ENCODE results near the gene LTBP4. TPM values are rescaled to one million over a fixed set of nuclear protein-coding genes. Genes with fewer than 3 reads are reported as not detected.
A peak's percentile ranks its signal among the peaks of the same experiment; 100 is the strongest.

LTBP4 gene
- total and polyA plus RNA-seq, 2 experiments from 2014 or later, result 50.2 to 163 TPM

GRCh38 chr19:40607311-40608239 lies 6.4 kb downstream of the LTBP4 start:
- no peaks in the 10 kb centered on the region for H3K36me3 ChIP-seq (replicated peaks; ENCODE audit: insufficient read depth, low read depth)
- H3K4me2 ChIP-seq, result no peak overlapping the region
- no peaks in the 10 kb centered on the region for H4K20me1 ChIP-seq (ENCODE audit: insufficient read depth, poor library complexity, severe bottlenecking)
- H3K27ac ChIP-seq, result no peak overlapping the region
- no peaks in the 10 kb centered on the region for H3K79me2 ChIP-seq
- H3K27me3 ChIP-seq, result no peaks in the 10 kb centered on the region
- H3K9me2 ChIP-seq (replicated peaks; ENCODE audit: insufficient read depth), result no peaks in the 10 kb centered on the region
- no peak overlapping the region for H3K4me3 ChIP-seq
- H3K9me3 ChIP-seq (ENCODE audit: low read depth), result no peaks in the 10 kb centered on the region
- no peak for DNase-seq (ENCODE audit: low spot score)
- H3K4me1 ChIP-seq (ENCODE audit: insufficient read depth), result peaks cover 37% of the 10 kb centered on the region
- TF ChIP-seq CTCF (IDR thresholded peaks at IDR 0.05; ENCODE audit: poor library complexity) (no peak), EZH2phosphoT487 (IDR thresholded peaks at IDR 0.05; ENCODE audit: low read depth, severe bottlenecking, unreplicated experiment) (no peak), EZH2 (IDR thresholded peaks at IDR 0.05; ENCODE audit: borderline replicate concordance) (no peak)
- H2AFZ ChIP-seq, result no peak overlapping the region
- 79% methylated on average over 31 of the region's 31 CpGs for WGBS (ENCODE audit: low lambda C conversion rate, missing lambda C conversion rate)

- no peaks in the 10 kb centered on the region for H3K79me2 ChIP-seq
- H3K27me3 ChIP-seq, result no peaks in the 10 kb centered on the region
- H3K4me1 ChIP-seq (ENCODE audit: insufficient read depth), result peaks cover 31% of the 10 kb centered on the region
- H2AFZ ChIP-seq, result no peak overlapping the region
- no peaks in the 10 kb centered on the region for H4K20me1 ChIP-seq (ENCODE audit: insufficient read depth, poor library complexity, severe bottlenecking)
- H3K27ac ChIP-seq, result no peak overlapping the region
- TF ChIP-seq CTCF (IDR thresholded peaks at IDR 0.05; ENCODE audit: poor library complexity), result no peak
- no peak for TF ChIP-seq EZH2phosphoT487 (IDR thresholded peaks at IDR 0.05; ENCODE audit: low read depth, severe bottlenecking, unreplicated experiment)
- TF ChIP-seq EZH2 (IDR thresholded peaks at IDR 0.05; ENCODE audit: borderline replicate concordance), result no peak
- no peaks in the 10 kb centered on the region for H3K9me3 ChIP-seq (ENCODE audit: low read depth)
- no peak for DNase-seq (ENCODE audit: low spot score)
- no peaks in the 10 kb centered on the region for H3K36me3 ChIP-seq (replicated peaks; ENCODE audit: insufficient read depth, low read depth)
- H3K4me3 ChIP-seq, result no peak overlapping the region
- WGBS (ENCODE audit: low lambda C conversion rate, missing lambda C conversion rate), result 95% methylated on average over 14 of the region's 14 CpGs
- H3K9me2 ChIP-seq (replicated peaks; ENCODE audit: insufficient read depth), result no peaks in the 10 kb centered on the region
- H3K4me2 ChIP-seq, result no peak overlapping the region
These were observed 7.1 kb downstream of the LTBP4 start for GRCh38 chr19:40608240-40608621.

- TF ChIP-seq EZH2phosphoT487 (IDR thresholded peaks at IDR 0.05; ENCODE audit: low read depth, severe bottlenecking, unreplicated experiment) (no peak), CTCF (IDR thresholded peaks at IDR 0.05; ENCODE audit: poor library complexity) (no peak), EZH2 (IDR thresholded peaks at IDR 0.05; ENCODE audit: borderline replicate concordance) (no peak)
- Histone ChIP-seq H3K36me3 (replicated peaks; ENCODE audit: insufficient read depth, low read depth) (no peaks in the 10 kb centered on the region), H3K27me3 (no peaks in the 10 kb centered on the region), H3K9me2 (replicated peaks; ENCODE audit: insufficient read depth) (no peaks in the 10 kb centered on the region), H3K79me2 (no peaks in the 10 kb centered on the region), H3K27ac (no peak overlapping the region), H3K4me1 (ENCODE audit: insufficient read depth) (peaks cover 31% of the 10 kb centered on the region), H2AFZ (no peak overlapping the region), H3K4me3 (no peak overlapping the region), H3K4me2 (peak overlapping the region; percentile 85), H3K9me3 (ENCODE audit: low read depth) (no peaks in the 10 kb centered on the region), H4K20me1 (ENCODE audit: insufficient read depth, poor library complexity, severe bottlenecking) (no peaks in the 10 kb centered on the region)
- WGBS (ENCODE audit: low lambda C conversion rate, missing lambda C conversion rate), result 88% methylated on average over 4 of the region's 4 CpGs
- no peak for DNase-seq (ENCODE audit: low spot score)
These were observed 7.8 kb downstream of the LTBP4 start for GRCh38 chr19:40608957-40609356.

All from hepatocyte (in vitro differentiated cells).